ENCODE results near the gene KSR2.
"Not testable (repeated sequence)": the region's sequence is repeated elsewhere in the genome, so short reads cannot be mapped to it uniquely, and the experiment has no call there.

Gene KSR2

GRCh38 chr12:117967512-117967911, 1.3 kb downstream of the KSR2 start:
- no peak for DNase-seq (ENCODE audit: low read depth)

GRCh38 chr12:117967043-117967442, 1.7 kb downstream of the KSR2 start:
- no peak for DNase-seq (ENCODE audit: low read depth)

GRCh38 chr12:117966511-117966910, 2.3 kb downstream of the KSR2 start:
- no peak for DNase-seq (ENCODE audit: low read depth)

DNA sequence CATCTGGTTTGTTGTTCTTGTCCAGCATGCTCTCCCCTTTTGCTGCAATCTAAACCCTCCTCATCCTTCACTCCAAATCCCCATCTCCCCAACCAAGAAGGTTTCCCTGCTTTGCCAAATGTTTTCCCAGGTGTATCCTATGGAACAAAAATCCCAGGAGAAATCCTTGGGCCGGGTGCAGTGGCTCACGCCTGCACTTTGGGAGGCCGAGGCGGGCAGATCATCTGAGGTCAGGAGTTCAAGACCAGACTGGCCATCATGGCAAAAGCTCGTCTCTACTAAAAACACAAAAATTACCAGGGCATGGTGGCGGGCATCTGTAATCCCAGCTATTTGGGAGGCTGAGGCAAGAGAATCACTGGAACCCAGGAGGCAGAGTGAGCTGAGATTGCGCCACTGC, 5.0 kb downstream of the KSR2 start:
- DNase-seq (ENCODE audit: low read depth): no peak

- no peak for DNase-seq (ENCODE audit: low read depth)
These were observed 31.9 kb downstream of the KSR2 start for GRCh38 chr12:117936722-117937484.

GRCh38 chr12:117933545-117933944, 35.2 kb downstream of the KSR2 start:
- no peak for DNase-seq (ENCODE audit: low read depth)

GRCh38 chr12:117926391-117926899, 42.3 kb downstream of the KSR2 start:
- no peak for DNase-seq (ENCODE audit: low read depth)

DNA sequence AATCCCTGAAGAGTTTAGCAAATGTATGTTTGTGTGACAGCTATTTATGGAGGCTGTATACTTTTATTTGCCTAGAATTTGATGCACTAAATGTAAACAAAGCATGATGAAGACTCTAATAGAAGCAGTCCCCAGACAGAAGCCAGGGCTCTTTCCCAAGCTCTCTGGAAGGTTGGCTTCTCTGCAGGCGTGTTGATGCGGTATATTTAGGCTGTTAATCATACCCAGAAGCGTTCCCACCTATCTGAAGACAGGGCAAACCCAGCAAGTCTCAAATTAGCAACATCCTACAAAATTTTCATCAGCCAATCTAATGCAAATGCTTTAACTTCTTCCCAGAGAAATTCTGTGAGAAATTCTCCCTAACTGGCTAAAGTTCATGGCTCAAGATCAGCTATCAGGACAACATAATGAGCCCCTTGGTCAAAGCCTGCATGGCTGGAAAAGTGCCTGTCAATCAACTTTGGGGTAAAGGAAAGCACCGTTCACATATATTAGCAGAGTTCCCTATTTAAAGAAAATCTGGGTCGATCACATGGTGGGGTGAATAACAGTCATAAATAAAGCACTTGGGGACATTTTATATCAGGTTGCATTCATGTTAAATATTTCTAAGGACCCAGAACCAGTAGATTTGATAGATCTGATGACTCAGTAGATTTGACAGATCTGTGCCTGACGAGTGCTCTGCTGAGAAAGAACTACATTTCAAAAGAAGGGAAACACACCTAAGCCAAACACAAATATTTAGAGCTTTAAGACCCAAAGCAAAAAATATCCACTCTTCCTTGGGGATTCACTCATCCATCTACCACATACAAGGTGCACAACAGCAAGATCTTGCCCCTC, 46.6 kb downstream of the KSR2 start:
- DNase-seq (ENCODE audit: low read depth): no peak

DNA sequence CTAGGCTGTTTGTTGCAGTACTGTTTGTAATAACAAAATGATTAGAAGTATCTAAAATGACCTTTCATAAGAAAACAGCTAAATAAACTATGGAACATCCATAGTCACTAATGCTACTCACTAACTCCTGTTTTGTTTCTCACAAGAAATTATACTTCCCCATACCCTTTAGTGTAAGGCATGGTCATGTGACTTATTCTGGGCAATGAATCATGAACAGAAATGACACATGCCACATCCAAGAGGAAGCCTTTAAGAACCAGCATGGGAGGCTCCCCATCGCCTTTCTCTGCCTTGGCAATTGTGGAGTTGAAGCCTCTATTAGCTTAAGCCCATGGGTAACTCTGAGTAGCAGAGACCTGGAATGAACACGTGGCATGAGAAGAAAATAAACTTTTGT, 49.3 kb downstream of the KSR2 start:
- DNase-seq (ENCODE audit: low read depth): no peak

DNA sequence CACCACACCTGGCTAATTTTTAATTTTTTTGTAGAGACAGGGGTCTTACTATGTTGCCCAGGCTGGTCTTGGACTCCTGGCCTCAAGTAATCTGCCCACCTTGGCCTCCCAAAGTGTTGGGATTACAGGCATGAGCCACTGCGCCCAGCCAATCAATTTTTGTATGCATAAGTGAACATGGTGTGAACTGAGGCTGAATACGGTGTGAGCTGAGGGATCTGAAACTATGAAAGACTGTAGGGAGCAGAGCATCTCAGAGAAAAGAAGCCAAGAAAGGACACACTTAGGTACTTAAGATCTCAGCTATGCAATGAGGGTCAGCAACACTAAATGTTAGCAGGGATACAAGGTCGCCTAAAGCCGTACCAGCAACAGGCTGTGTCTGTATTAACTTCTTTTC, 54.1 kb downstream of the KSR2 start:
- no peak for DNase-seq (ENCODE audit: low read depth)

- DNase-seq (ENCODE audit: low read depth): no peak
These were observed 56.0 kb downstream of the KSR2 start for GRCh38 chr12:117912756-117913155.

DNA sequence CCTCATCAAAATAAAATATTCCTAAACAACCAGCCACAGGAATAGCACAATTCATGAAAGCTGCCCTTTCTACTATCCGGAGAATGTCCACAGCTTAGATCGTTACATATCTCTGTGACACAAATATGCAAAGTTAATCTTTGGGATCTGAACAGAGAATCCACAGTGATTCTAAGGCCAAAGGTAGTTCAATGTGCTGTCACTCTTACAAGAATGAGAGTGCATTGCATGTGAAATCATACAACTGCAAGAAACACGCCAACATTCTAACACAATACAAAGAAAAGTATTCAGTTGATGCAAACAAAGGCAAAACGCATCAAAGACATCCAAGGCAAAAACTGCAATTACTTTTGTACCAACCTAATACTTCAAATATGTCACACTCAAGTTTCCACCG, 60.4 kb downstream of the KSR2 start:
- no peak for DNase-seq (ENCODE audit: low read depth)

DNA sequence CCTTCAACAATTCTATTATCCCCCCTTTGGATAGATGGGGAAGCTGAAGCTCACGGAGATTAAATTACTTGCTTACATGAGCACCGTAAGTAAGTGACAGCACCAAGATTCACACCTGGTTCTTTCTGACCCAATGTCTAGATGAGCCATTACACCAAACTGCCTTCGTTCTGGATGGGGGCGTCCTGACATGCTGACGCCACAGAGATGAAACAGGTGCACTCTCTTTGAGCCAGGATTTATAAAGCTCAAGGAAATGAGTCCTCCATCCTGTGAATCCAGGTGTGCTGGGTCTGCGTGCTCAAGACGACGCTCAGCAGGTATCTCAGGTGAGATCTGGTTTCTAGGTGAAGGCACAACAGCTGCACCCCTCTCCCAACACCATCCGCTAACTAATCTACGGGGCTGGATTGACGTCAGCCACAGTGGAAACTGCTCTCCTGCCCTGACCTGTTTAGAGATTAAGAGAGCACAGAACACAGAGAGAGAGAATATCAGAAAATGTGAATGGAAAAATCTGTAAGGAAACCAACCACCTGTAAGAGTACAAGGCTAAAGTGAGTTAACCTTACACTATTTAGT, 61.6 kb downstream of the KSR2 start:
- DNase-seq (ENCODE audit: low read depth): no peak

- DNase-seq (ENCODE audit: low read depth): no peak
These were observed 64.7 kb downstream of the KSR2 start for GRCh38 chr12:117904051-117904450.

GRCh38 chr12:117903110-117903840, 65.5 kb downstream of the KSR2 start:
- no peak for DNase-seq (ENCODE audit: low read depth)

- no peak for DNase-seq (ENCODE audit: low read depth)
These were observed 67.2 kb downstream of the KSR2 start for GRCh38 chr12:117901631-117902030.

DNA sequence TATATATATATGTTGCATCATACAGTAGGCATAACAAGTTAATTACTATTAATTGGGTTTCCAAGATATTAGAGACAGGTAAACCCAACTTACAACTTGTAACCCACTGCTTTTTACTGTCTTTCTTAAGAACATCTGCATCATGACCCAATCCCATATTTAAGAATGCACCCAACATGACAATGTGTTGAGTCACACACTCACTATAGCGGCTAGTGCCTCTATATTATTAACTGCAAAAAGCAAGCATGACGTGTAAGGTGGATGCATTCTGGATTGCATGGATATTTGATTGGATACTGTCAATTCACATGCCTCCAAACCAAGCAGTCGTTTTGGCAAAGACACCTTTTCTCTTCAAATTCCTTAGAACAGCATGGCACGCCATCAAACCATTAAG, 68.2 kb downstream of the KSR2 start:
- DNase-seq (ENCODE audit: low read depth): no peak

DNA sequence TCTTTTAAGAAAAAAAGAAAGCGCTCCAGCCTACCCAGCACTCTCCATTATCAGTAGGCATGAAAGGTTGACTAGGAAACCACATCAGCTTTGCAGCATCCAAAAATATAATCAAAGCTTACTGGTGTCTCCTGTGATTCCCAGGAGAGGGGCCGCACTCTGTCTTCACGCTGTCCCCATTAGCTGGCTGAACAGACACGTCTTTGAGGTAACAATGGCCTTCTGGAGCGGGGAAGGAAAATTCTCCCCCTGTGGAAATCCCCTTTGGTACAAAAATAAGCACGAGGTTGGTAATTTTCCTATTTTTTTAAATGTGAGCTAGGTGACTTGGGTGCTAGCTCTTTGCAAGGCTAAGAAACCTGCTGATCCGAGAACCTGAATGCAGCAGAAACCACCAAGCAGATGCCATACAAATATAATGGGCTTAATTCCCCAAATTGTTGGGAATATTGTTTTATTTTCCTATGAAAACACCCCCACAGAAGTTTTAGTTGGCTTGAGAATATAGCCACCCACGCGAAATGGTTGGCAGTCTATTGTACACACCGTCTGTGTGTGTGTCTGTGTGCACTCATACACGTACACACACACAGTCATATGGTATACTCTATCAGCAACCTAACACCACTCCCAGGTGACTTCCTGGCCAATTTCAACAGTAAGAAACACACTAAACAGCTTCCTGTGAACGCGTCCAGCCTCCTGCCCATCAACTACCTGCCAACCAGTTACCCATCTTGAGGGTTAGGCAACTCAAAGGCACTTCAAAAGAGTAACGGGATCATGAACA, 71.2 kb downstream of the KSR2 start:
- no peak for DNase-seq (ENCODE audit: low read depth)

GRCh38 chr12:117896009-117896408, 72.8 kb downstream of the KSR2 start:
- no peak for DNase-seq (ENCODE audit: low read depth)

DNA sequence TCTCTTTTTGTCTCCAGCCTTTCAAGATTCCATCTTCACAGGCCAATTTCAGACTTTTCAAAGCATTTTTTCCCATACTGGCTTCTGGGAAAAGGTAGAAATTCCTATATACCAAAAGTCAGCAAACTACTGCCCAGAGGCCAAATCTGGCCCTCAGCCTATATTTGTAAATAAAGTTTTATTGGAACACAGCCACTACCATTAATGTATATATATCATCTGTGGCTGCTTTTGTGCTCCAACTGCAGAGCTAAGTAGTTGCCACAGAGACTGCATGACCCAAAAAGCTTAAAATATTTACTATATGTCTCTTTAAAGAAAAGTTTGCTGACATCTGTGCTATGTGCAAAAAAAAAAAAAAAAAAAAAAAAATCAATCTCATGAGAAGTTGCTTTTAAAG, 76.3 kb downstream of the KSR2 start:
- no peak for DNase-seq (ENCODE audit: low read depth)

DNA sequence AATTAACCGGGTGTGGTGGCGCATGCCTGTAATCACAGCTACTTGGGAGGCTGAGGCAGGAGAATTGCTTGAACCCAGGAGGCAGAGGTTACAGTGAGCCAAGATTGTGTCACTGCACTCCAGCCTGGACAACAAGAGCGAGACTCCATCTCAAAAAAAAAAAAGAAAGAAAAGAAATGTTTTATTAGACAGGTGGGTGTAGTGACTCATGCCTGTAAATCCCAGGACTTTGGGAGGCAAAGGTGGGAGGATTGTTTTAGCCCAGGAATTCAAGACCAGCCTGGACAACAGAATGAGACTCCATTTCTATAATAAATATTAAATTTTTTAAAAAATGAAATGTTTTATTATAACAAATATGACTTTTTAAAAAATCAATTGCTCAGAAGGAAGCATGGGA, 77.5 kb downstream of the KSR2 start:
- DNase-seq (ENCODE audit: low read depth): not testable (repeated sequence)
